Measurements from ENCODE around the gene CTNNA2. TPM values are rescaled to one million over a fixed set of nuclear protein-coding genes. Genes with fewer than 3 reads are reported as not detected.

CTNNA2 gene
- total RNA-seq, 1 experiment from 2014 or later: 7.2 TPM

GRCh38 chr2:80396276-80396675, 883.4 kb downstream of the CTNNA2 start:
- in situ Hi-C loops (cut with HindIII; ENCODE audit: low pct_unique_long_range_greater_than_20kb, low sequenced_read_pairs): no loop called here
- no peak for DNase-seq (ENCODE audit: low read depth, low spot score)

DNA sequence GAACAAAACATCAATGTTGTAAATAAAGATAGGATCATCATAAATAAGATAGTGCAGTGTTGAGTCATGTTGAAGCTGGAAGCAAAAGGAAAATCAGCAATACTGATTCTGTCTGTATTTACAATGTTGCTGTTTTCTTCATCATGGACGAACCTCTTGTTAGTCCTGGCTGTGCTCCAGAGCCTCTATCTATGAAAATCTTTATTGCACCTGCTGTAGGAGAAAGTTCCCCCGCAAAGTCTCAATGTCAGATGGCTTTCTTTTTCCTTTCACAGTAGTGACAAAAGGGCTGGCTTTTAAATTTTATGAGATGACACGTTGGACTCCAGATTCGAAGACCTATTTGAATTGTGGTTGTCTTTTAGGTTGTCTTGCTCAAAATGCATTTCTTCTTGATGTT, 890.2 kb downstream of the CTNNA2 start:
- in situ Hi-C loops (cut with HindIII; ENCODE audit: low pct_unique_long_range_greater_than_20kb, low sequenced_read_pairs): no loop called here
- DNase-seq (ENCODE audit: low read depth, low spot score): no peak

DNA sequence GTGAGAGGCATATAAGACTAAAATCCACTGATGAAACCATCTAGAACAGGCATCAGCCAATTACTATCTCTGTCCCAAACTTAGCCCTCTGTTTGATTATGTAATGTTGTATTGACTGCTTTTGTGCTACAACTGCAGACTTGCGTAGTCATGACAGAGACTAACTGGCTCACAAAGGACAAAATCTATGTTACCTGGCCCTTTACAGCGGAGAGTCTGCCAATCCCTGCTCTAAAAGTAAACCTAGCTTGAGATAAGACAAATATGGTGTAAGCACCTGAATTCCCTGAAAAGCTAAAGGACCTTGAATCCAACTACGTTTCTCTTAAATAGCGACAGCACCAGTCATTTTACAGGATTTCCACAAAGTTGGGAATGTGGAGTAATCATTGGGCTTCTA, 894.5 kb downstream of the CTNNA2 start:
- in situ Hi-C loops (cut with HindIII; ENCODE audit: low pct_unique_long_range_greater_than_20kb, low sequenced_read_pairs): no loop called here
- no peak for DNase-seq (ENCODE audit: low read depth, low spot score)

DNA sequence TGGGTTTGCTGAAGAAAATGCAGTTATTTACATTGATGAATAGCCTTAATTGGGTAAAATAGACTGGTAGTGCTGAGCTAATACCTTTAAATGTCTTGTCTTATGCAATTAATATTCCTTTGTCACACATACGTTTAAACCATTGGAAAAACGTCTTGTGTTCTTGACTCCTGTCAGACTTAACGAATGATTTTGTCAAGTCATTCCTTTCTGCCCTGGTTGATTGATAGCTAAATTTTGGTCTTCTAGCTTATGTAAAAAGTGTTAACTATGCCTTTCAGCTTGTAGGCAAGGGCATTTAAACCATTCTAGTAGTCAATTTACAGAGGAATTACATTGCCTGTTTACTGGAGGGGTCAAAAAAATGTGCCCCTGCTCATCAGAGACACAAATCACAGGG, 897.5 kb downstream of the CTNNA2 start:
- in situ Hi-C loops (cut with HindIII; ENCODE audit: low pct_unique_long_range_greater_than_20kb, low sequenced_read_pairs): no loop called here
- no peak for DNase-seq (ENCODE audit: low read depth, low spot score)

DNA sequence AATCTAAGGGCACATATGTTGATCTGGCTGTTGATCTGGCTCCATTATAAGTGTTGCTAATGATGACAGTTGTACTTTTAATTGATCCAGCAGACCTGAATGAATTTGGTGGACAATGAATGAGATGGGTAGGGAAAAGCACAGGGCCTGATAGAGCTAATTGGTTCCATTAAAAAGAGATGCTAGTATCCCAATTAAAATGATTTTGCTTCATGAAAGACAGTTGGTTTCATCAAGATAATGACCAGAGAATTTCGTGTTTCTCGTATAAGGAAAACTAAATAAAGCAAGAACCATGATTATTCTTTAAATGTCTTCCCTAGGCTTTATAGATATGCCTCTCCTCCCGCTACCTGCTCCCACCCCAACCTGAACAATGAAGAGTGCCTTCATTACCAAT, 900.3 kb downstream of the CTNNA2 start:
- in situ Hi-C loops (cut with HindIII; ENCODE audit: low pct_unique_long_range_greater_than_20kb, low sequenced_read_pairs): no loop called here
- DNase-seq (ENCODE audit: low read depth, low spot score): no peak

- DNase-seq (ENCODE audit: low read depth, low spot score): no peak
- in situ Hi-C loops (cut with HindIII; ENCODE audit: low pct_unique_long_range_greater_than_20kb, low sequenced_read_pairs): no loop called here
Measured at GRCh38 chr2:80417737-80418136, 904.9 kb downstream of the CTNNA2 start.

DNA sequence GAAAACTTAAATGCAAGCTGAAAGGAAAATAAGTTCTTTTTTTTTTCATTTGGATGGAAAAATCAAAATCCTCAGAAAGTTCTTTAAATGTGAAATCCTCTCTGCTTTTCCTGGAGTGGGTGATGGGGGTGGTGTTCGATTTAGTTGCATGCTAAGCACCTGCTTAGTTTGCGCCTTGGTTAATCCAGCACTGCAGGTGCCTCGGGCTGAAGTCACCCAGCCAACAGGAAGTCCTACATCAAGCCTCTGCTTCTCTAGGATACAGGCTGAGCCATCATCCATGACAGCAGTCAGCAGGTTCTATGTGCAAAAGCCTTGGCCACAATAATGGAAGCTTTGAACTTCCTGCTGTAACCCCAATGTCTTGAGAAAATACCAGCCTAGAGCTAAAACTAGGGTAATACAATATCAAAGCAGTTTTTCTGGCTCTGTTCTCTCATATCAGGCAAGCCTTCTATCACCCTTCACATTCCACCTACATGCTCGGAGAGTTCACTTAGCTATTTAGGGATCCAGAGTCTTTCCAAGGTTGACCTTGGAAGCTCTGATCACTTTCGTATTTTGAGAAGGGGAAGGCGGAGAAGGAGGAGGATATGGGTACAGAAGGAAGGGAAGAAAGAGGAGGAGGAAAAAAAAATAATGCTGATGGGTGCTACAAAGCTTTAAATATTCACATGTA, 907.8 kb downstream of the CTNNA2 start:
- in situ Hi-C loops (cut with HindIII; ENCODE audit: low pct_unique_long_range_greater_than_20kb, low sequenced_read_pairs): no loop called here
- DNase-seq (ENCODE audit: low read depth, low spot score): no peak

DNA sequence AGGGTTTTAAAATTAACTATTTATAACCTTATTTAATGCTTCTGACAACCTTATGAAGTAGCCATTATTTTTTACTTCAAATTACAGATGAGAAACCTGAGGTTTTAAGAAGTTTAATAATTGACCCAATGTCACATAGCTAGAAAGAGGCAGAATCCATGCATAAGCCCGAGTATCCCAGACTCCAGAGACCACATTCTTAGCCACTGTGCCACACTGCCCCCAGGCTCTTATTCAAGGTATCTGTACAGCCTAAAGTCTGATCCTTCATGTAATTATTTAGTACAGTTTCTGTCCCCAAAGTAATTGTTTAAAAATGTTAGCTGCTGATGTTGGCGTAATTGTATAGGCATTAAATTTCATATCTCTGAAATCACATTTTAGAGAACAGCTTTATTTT, 916.4 kb downstream of the CTNNA2 start:
- in situ Hi-C loops (cut with HindIII; ENCODE audit: low pct_unique_long_range_greater_than_20kb, low sequenced_read_pairs): no loop called here

GRCh38 chr2:80437959-80438358, 925.1 kb downstream of the CTNNA2 start:
- in situ Hi-C loops (cut with HindIII; ENCODE audit: low pct_unique_long_range_greater_than_20kb, low sequenced_read_pairs): no loop called here
- DNase-seq (ENCODE audit: low read depth, low spot score): peak; percentile 19

More for the DNA sequence above, 916.4 kb downstream of the CTNNA2 start:
- DNase-seq (ENCODE audit: low read depth, low spot score): no peak

DNA sequence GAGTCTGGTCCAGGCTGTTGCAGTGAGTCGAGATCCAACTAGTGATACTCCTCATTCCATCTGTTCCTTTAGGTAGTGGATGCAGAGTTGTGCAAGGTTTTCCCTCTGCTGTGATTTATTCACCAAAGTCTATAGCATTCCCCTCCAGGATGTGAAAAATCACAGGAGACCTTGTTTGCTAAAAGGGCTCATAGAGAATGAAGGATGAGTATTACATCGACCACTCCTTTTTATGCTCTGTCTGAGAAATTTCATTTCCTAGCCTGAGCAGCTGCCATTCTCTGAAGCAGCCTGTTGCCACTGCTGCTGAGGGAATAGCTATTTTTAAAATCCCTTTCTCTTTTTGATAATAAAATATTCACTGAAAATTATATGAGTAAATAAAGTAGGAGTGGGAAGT, 925.8 kb downstream of the CTNNA2 start:
- DNase-seq (ENCODE audit: low read depth, low spot score): no peak
- in situ Hi-C loops (cut with HindIII; ENCODE audit: low pct_unique_long_range_greater_than_20kb, low sequenced_read_pairs): no loop called here

DNA sequence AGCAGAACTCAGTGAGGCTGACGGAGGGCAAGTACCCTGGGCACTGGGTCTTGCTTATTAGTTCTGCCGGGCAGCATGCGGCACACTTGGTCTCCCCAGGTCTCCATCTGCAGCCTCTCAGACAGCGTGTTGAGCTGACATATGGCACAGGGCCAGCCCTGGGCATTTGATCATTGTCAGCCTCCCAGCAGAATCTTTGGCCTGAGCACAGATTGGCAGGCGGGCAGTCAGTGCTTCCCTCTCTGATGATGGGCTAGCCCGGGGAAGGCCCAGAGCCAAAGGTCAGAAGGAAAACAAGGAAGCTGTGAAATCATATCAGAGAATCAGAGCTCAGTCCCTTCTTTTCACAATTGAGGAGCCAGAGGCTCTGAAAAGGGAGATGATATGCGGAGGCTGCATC, 941.8 kb downstream of the CTNNA2 start:
- in situ Hi-C loops (cut with HindIII; ENCODE audit: low pct_unique_long_range_greater_than_20kb, low sequenced_read_pairs): no loop called here

GRCh38 chr2:80459028-80459427, 946.2 kb downstream of the CTNNA2 start:
- in situ Hi-C loops (cut with HindIII; ENCODE audit: low pct_unique_long_range_greater_than_20kb, low sequenced_read_pairs): no loop called here

More for the DNA sequence above, 941.8 kb downstream of the CTNNA2 start:
- DNase-seq (ENCODE audit: low read depth, low spot score): no peak

GRCh38 chr2:80461505-80462197, 948.8 kb downstream of the CTNNA2 start:
- DNase-seq (ENCODE audit: low read depth, low spot score): no peak
- in situ Hi-C loops (cut with HindIII; ENCODE audit: low pct_unique_long_range_greater_than_20kb, low sequenced_read_pairs): no loop called here

More at GRCh38 chr2:80459028-80459427, 946.2 kb downstream of the CTNNA2 start:
- no peak for DNase-seq (ENCODE audit: low read depth, low spot score)

GRCh38 chr2:80462654-80463053, 949.8 kb downstream of the CTNNA2 start:
- in situ Hi-C loops (cut with HindIII; ENCODE audit: low pct_unique_long_range_greater_than_20kb, low sequenced_read_pairs): no loop called here
- no peak for DNase-seq (ENCODE audit: low read depth, low spot score)

- no peak for DNase-seq (ENCODE audit: low read depth, low spot score)
- in situ Hi-C loops (cut with HindIII; ENCODE audit: low pct_unique_long_range_greater_than_20kb, low sequenced_read_pairs): no loop called here
Measured at GRCh38 chr2:80464275-80464674, 951.4 kb downstream of the CTNNA2 start.

DNA sequence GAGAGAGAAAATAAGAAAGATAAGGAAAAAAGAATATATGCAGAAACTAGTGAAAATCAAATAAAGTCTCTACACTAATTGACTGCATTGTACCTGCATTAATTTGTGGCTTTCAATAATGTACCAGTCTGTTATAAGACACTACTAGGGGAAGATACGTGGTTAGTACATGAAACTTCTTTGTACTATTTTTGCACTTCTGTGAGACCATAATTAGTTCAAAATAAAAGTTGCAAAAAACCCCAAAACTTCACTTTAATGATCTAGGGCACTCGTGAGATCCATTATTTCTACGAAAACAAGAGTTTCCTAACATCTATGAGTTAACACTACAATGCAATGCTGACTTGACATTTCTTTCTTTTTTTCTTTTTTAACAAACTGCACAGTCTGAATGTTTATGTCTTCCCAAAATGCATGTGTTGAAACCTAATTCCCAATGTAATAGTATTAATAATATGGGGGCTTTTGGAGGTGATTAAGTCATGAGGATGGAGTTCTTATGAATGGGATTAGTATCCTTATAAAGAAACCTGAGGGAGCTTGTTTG, 954.5 kb downstream of the CTNNA2 start:
- in situ Hi-C loops (cut with HindIII; ENCODE audit: low pct_unique_long_range_greater_than_20kb, low sequenced_read_pairs): no loop called here
- no peak for DNase-seq (ENCODE audit: low read depth, low spot score)

DNA sequence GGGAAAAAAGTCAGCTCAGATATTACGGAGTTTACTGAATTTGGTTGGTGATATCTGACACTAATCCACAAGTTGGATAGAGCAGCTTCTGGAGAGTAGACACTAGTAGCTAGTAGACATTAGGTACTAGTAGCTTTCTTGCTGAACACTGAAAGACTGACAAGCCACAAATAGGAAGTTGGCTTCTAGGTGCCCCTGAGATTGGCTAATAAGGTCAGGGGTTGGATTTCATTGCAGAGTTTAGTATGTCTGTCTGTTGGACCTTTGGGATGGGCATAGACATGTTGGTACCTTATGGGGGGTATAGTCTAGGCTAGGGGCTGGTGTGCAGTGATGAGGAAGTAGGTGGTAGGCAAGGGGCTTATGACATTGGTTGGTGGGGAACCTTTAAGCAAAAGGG, 956.6 kb downstream of the CTNNA2 start:
- in situ Hi-C loops (cut with HindIII; ENCODE audit: low pct_unique_long_range_greater_than_20kb, low sequenced_read_pairs): no loop called here
- DNase-seq (ENCODE audit: low read depth, low spot score): no peak

- no peak for DNase-seq (ENCODE audit: low read depth, low spot score)
- in situ Hi-C loops (cut with HindIII; ENCODE audit: low pct_unique_long_range_greater_than_20kb, low sequenced_read_pairs): no loop called here
Measured at GRCh38 chr2:80473069-80473468, 960.2 kb downstream of the CTNNA2 start.

GRCh38 chr2:80473796-80474195, 960.9 kb downstream of the CTNNA2 start:
- in situ Hi-C loops (cut with HindIII; ENCODE audit: low pct_unique_long_range_greater_than_20kb, low sequenced_read_pairs): no loop called here

More at GRCh38 chr2:80473796-80474195, 960.9 kb downstream of the CTNNA2 start:
- no peak for DNase-seq (ENCODE audit: low read depth, low spot score)
